KMS-11 (cell line): ENCODE measurements around the gene FES.

Experiments
- H2AFZ ChIP-seq: fragments of 200-600 bp; sonication (generic); 2 replicates; pipeline ENCODE4 v1.6.1; 2016; ENCODE audit warnings: antibody characterized with exemption, mixed run types, low read depth
- H3K27ac ChIP-seq: fragments of 200-600 bp; sonication (generic); 2 replicates; pipeline ENCODE4 v1.6.1; 2016; ENCODE audit warnings: mild to moderate bottlenecking, mixed run types
- H3K27me3 ChIP-seq: fragments of 200-600 bp; sonication (generic); 2 replicates; pipeline ENCODE4 v1.6.1; 2017; ENCODE audit warnings: mild to moderate bottlenecking, low read depth, mixed run types, moderate library complexity; ENCODE audit not compliant: insufficient read depth
- H3K36me3 ChIP-seq: fragments of 200-600 bp; sonication (generic); 2 replicates; pipeline ENCODE4 v1.6.1; 2017; ENCODE audit warnings: mild to moderate bottlenecking, mixed run types; ENCODE audit not compliant: insufficient read depth
- H3K4me1 ChIP-seq: fragments of 200-600 bp; sonication (generic); 2 replicates; pipeline ENCODE4 v1.6.1; 2016; ENCODE audit warnings: mild to moderate bottlenecking, low read depth, mixed run types; ENCODE audit not compliant: poor library complexity, severe bottlenecking
- H3K4me2 ChIP-seq: fragments of 200-600 bp; sonication (generic); 2 replicates; pipeline ENCODE4 v1.7.0; 2016; ENCODE audit warnings: mild to moderate bottlenecking, mixed run types
- H3K4me3 ChIP-seq: fragments of 200-600 bp; sonication (generic); IDR thresholded peaks from 2 replicates; pipeline ENCODE4 v1.6.1; 2017; ENCODE audit warnings: low read depth, low read length, mixed read lengths; ENCODE audit not compliant: insufficient read depth
- H3K79me2 ChIP-seq: fragments of 200-600 bp; sonication (generic); 2 replicates; pipeline ENCODE4 v1.6.1; 2016; ENCODE audit warnings: low read depth, mixed run types; ENCODE audit not compliant: insufficient read depth
- H3K9ac ChIP-seq: fragments of 200-600 bp; sonication (generic); 2 replicates; pipeline ENCODE4 v1.6.1; 2016; ENCODE audit warnings: mild to moderate bottlenecking, mixed run types
- H4K20me1 ChIP-seq: fragments of 200-600 bp; sonication (generic); 2 replicates; pipeline ENCODE4 v1.6.1; 2016; ENCODE audit warnings: mild to moderate bottlenecking, mixed run types; ENCODE audit not compliant: insufficient read depth
- TF ChIP-seq, protein P1 (sequence below): fragments of 200-600 bp; sonication (generic); conservative IDR thresholded peaks from 2 replicates; pipeline ENCODE4 v1.6.1; 2017; ENCODE audit warnings: low read depth, mild to moderate bottlenecking, antibody characterized with exemption, low read length, moderate library complexity, mixed read lengths

The FES gene

DNA sequence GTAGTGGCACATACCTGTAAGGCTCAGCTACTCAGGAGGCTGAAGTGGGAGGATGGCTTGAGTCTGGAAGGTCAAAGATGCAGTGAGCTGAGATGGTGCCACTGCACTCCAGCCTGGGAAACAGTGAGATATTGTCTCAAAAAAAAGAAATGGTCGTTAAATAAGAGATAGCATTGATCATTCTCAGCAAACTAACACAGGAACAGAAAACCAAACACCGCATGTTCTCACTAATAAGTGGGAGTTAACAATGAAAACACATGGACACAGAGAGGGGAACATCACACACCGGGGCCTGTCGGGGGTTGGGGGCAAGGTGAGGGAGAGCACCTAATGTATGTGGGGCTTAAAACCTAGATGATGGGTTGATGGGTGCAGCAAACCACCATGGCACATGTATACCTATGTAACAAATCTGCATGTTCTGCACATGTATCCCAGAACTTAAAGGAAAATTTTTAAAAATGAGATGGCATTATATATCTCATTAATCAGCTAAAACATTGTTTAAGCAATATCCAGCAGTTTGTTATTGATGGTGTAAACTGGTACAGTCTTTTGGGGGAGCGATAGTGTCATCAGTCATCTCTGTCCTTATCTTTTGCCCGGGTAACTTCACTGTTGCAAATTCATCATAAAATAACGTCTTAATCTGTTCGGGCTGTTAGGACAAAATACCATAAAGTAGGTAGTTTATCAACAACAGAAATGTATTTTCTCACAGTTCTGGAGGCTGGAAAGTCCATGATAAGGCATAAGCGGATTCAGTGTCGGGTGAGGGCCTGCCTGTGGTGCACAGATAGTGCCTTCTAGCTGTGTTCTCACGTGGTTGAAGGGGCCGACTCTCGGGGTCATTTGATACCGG is 17.1 kb downstream of the FES start:
- Histone ChIP-seq H3K9ac (peak overlapping the region; percentile 51; the same call in 1 of the 2 replicates), H4K20me1 (no peaks in the 10 kb centered on the region), H3K79me2 (peaks cover 7% of the 10 kb centered on the region; the same call in 1 of the 2 replicates), H3K27ac (peak overlapping the region; percentile 49; the same call in 1 of the 2 replicates), H3K4me3 (no peak overlapping the region), H3K27me3 (no peaks in the 10 kb centered on the region), H3K4me1 (peaks cover 16% of the 10 kb centered on the region), H3K36me3 (no peaks in the 10 kb centered on the region), H2AFZ (peak overlapping the region; percentile 68), H3K4me2 (peak overlapping the region; percentile 78)
- TF ChIP-seq, protein P1, sequence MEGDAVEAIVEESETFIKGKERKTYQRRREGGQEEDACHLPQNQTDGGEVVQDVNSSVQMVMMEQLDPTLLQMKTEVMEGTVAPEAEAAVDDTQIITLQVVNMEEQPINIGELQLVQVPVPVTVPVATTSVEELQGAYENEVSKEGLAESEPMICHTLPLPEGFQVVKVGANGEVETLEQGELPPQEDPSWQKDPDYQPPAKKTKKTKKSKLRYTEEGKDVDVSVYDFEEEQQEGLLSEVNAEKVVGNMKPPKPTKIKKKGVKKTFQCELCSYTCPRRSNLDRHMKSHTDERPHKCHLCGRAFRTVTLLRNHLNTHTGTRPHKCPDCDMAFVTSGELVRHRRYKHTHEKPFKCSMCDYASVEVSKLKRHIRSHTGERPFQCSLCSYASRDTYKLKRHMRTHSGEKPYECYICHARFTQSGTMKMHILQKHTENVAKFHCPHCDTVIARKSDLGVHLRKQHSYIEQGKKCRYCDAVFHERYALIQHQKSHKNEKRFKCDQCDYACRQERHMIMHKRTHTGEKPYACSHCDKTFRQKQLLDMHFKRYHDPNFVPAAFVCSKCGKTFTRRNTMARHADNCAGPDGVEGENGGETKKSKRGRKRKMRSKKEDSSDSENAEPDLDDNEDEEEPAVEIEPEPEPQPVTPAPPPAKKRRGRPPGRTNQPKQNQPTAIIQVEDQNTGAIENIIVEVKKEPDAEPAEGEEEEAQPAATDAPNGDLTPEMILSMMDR, result no peak

DNA sequence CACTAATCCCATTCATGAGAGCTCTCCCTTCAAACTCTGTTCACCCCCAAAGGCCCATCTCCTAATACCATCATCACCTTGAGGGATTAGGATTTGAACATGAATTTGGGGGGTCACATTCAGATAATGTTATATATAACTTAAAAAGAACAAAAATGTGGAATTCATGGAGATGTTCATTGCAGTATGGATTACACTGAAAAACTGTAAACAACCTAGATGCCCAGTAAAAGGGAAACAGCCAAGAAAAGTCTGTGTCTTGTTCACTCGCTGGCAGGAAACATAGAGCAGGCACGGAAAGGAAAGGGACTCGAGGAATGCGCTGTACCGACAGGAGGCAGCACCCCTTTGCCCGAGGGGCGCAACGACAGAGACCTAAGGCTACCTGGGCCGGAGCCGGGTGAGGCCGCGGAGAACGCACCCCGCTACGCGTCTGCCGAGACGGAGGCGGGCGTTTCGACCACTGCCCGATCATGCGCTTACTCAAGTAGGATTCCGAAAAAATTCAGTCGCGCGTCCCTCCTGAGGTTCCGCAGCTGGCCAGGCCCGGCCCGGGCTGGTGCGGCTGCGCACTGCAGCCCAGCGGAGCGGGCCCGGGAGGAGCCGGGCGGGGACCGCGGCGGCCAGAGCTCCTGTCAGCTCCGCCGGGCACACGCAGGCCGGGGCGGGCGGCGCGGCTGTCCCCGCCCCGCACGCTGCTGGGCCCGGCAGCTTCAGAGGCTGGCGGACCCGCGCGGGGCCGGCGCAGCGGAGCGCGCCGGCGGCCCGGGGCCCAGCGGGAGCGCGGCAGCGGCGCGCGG is 17.9 kb downstream of the FES start:
- peak overlapping the region; percentile 49 for H3K27ac ChIP-seq
- no peaks in the 10 kb centered on the region for H4K20me1 ChIP-seq
- peak overlapping the region; percentile 68 for H2AFZ ChIP-seq
- no peak overlapping the region for H3K4me3 ChIP-seq
- H3K79me2 ChIP-seq, result peaks cover 7% of the 10 kb centered on the region; the same call in 1 of the 2 replicates
- H3K36me3 ChIP-seq, result no peaks in the 10 kb centered on the region
- TF ChIP-seq, protein P1, result peak; percentile 76
- H3K4me1 ChIP-seq, result peaks cover 16% of the 10 kb centered on the region
- H3K27me3 ChIP-seq, result no peaks in the 10 kb centered on the region
- peak overlapping the region; percentile 51; the same call in 1 of the 2 replicates for H3K9ac ChIP-seq
- H3K4me2 ChIP-seq, result peak overlapping the region; percentile 78

DNA sequence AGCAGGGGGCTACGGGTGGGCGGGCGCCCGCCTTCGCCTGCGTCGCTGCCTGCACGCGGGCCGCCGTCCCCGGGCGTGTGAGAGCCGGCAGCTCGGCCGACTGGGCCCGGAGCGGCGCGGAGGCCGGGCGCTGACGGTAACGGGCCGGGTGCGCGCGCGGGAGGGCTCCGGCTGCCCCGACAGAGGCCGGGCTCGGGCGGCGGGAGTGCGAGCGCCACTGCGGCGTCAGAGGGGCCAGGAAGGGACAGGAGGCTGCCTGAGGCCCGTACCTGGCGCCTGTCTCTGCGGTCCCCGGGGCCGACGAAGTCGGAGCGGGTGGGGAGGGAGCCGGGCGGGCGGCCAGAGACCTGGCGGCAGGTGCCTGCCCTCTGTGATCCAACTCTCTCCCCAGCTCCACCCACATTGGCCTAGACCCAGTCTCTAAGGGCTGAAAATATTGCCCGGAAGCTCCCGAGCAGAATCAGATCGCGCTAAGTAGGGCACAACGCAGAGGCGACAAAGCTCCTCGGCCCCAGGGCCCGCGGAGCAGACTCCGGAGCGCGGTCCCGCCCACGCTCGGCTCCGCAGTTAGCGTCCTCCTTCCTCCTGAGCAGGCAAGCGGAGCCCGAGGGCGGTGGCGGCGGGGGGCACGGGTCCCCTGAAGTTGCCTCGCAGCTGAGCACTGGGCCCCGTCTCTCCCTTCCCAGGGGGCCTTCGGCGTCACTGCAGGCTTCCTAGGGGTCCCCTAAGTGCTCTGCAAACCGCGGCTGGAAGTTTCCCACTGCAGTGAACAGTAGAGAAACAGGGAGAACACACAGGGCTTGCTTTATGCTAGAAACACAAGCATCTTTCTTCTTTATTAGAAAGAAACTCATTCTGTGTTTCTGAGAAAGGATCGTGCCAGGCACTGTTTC is 18.8 kb downstream of the FES start, which contains the start of gene MAN2A2:
Gene MAN2A2, plus strand, starts transcription at position 463 of the 893 bp plus-strand sequence. CDS start 906 bp downstream, outside the sequence.
- Histone ChIP-seq H3K4me3 (no peak within 1 kb of the TSS), H3K27ac (peak within 1 kb of the TSS; percentile 70), H3K9ac (peak within 1 kb of the TSS; percentile 64), H2AFZ (peak within 1 kb of the TSS; percentile 80), H3K36me3 (no peaks in the 10 kb centered on the region), H3K27me3 (no peaks in the 10 kb centered on the region), H3K4me2 (peak within 1 kb of the TSS; percentile 91), H4K20me1 (no peaks in the 10 kb centered on the region), H3K79me2 (peaks cover 7% of the 10 kb centered on the region; the same call in 1 of the 2 replicates), H3K4me1 (peaks cover 16% of the 10 kb centered on the region)
- TF ChIP-seq, protein P1, result no peak
